GM12878 (cell line): Measurements from ENCODE around the gene WNT5B. TPM values are rescaled to one million over a fixed set of nuclear protein-coding genes. Genes with fewer than 3 reads are reported as not detected.

ENCODE experiments used
- ATF7 ChIP-seq: fragments of 450-650 bp; IDR thresholded peaks from 2 replicates; pipeline ENCODE4 v1.6.1; 2016; ENCODE audit warnings: low read depth, mild to moderate bottlenecking
- MLLT1 ChIP-seq: fragments of 450-650 bp; IDR thresholded peaks from 2 replicates; pipeline ENCODE4 v1.6.1; 2016; ENCODE audit warnings: mild to moderate bottlenecking
- MXI1 ChIP-seq: fragments of 150-350 bp; IDR thresholded peaks from 2 replicates; pipeline ENCODE4 v1.6.1; 2011; ENCODE audit warnings: low read depth, mild to moderate bottlenecking, inconsistent platforms, low read length, improper control_type of control experiment
- POLR2A ChIP-seq: IDR thresholded peaks from 2 replicates; pipeline ENCODE4 v1.6.1; 2011; ENCODE audit warnings: low read depth, mild to moderate bottlenecking, low read length
- RELA ChIP-seq: fragments of 450-650 bp; IDR thresholded peaks from 2 replicates; pipeline ENCODE4 v1.8.0; 2014; ENCODE audit warnings: borderline replicate concordance; ENCODE audit not compliant: partially characterized antibody
- RUNX3 ChIP-seq: IDR thresholded peaks from 2 replicates; pipeline ENCODE4 v1.6.1; 2012; ENCODE audit warnings: low read length, inconsistent platforms
- TCF12 ChIP-seq: IDR thresholded peaks from 2 replicates; pipeline ENCODE4 v1.6.1; 2011; ENCODE audit warnings: low read depth, mild to moderate bottlenecking, low read length
- USF2 ChIP-seq: IDR thresholded peaks from 2 replicates; pipeline ENCODE4 v1.6.1; 2011; ENCODE audit warnings: low read depth, low read length, improper control_type of control experiment, borderline replicate concordance
- polyA plus RNA-seq, 11 experiments: library from polyadenylated mRNA; depleted of rRNA in 4 of 11; unstranded in 6 of 11; stranded (reverse) in 5 of 11; fragments of >200 nt; fragmentation: Nextera tagmentation in 4 of 11; fragmentation: Illumina TruSeq in 1 of 11; extraction: Ambion mirVana in 4 of 11; extraction: Trizol in 1 of 11; gene quantifications; 1 replicate in 1 of 11; 2 replicates in 10 of 11; pipeline versions ENCODE4 v1.2.1 to v1.2.3, GENCODE V29; 2011 to 2016; ENCODE audit warnings: inconsistent platforms in 2 of 11, missing spikeins in 2 of 11, low read depth in 1 of 11
- total RNA-seq, 4 experiments: library from RNA; depleted of rRNA in 3 of 4; stranded (reverse); fragments of >200 nt in 3 of 4; fragmentation: Illumina TruSeq in 1 of 4; extraction: Trizol in 1 of 4; gene quantifications; 2 replicates each; pipeline versions ENCODE4 v1.2.1 to v1.2.3, GENCODE V29; 2013 to 2021
- TF ChIP-seq, protein P1 (sequence below): fragments of 450-650 bp; IDR thresholded peaks from 2 replicates; pipeline ENCODE4 v1.6.1; 2014; ENCODE audit warnings: mild to moderate bottlenecking
- TF ChIP-seq, protein P2 (sequence below): fragments of 450-650 bp; IDR thresholded peaks from 2 replicates; pipeline ENCODE4 v1.6.1; 2017; ENCODE audit warnings: antibody characterized with exemption, mild to moderate bottlenecking, moderate library complexity
- TF ChIP-seq, protein P3 (sequence below): IDR thresholded peaks from 2 replicates; pipeline ENCODE4 v1.6.1; 2012; ENCODE audit warnings: improper control_type of control experiment, low read depth, low read length; ENCODE audit not compliant: insufficient replicate concordance

Gene WNT5B
- total and polyA plus RNA-seq, 10 of the 15 experiments (the other 5 are each of a cell fraction or from before 2014, with no cell fraction given), result 0.45 to 18.3 (median 5.4) TPM

- TF ChIP-seq USF2, result no peak
- TF ChIP-seq, protein P1, sequence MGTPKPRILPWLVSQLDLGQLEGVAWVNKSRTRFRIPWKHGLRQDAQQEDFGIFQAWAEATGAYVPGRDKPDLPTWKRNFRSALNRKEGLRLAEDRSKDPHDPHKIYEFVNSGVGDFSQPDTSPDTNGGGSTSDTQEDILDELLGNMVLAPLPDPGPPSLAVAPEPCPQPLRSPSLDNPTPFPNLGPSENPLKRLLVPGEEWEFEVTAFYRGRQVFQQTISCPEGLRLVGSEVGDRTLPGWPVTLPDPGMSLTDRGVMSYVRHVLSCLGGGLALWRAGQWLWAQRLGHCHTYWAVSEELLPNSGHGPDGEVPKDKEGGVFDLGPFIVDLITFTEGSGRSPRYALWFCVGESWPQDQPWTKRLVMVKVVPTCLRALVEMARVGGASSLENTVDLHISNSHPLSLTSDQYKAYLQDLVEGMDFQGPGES, result no peak
- peak; percentile 61 for TF ChIP-seq ATF7
- TF ChIP-seq MLLT1, result peak; percentile 85
- TF ChIP-seq POLR2A, result peak; percentile 68
- peak; percentile 36 for TF ChIP-seq RUNX3
- TF ChIP-seq TCF12, result 0 out of 2 replicates have a peak, but pooled peaks have one; percentile 5
- TF ChIP-seq, protein P2, sequence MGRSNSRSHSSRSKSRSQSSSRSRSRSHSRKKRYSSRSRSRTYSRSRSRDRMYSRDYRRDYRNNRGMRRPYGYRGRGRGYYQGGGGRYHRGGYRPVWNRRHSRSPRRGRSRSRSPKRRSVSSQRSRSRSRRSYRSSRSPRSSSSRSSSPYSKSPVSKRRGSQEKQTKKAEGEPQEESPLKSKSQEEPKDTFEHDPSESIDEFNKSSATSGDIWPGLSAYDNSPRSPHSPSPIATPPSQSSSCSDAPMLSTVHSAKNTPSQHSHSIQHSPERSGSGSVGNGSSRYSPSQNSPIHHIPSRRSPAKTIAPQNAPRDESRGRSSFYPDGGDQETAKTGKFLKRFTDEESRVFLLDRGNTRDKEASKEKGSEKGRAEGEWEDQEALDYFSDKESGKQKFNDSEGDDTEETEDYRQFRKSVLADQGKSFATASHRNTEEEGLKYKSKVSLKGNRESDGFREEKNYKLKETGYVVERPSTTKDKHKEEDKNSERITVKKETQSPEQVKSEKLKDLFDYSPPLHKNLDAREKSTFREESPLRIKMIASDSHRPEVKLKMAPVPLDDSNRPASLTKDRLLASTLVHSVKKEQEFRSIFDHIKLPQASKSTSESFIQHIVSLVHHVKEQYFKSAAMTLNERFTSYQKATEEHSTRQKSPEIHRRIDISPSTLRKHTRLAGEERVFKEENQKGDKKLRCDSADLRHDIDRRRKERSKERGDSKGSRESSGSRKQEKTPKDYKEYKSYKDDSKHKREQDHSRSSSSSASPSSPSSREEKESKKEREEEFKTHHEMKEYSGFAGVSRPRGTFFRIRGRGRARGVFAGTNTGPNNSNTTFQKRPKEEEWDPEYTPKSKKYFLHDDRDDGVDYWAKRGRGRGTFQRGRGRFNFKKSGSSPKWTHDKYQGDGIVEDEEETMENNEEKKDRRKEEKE, result no peak
- no peak for TF ChIP-seq RELA
- TF ChIP-seq, protein P3, sequence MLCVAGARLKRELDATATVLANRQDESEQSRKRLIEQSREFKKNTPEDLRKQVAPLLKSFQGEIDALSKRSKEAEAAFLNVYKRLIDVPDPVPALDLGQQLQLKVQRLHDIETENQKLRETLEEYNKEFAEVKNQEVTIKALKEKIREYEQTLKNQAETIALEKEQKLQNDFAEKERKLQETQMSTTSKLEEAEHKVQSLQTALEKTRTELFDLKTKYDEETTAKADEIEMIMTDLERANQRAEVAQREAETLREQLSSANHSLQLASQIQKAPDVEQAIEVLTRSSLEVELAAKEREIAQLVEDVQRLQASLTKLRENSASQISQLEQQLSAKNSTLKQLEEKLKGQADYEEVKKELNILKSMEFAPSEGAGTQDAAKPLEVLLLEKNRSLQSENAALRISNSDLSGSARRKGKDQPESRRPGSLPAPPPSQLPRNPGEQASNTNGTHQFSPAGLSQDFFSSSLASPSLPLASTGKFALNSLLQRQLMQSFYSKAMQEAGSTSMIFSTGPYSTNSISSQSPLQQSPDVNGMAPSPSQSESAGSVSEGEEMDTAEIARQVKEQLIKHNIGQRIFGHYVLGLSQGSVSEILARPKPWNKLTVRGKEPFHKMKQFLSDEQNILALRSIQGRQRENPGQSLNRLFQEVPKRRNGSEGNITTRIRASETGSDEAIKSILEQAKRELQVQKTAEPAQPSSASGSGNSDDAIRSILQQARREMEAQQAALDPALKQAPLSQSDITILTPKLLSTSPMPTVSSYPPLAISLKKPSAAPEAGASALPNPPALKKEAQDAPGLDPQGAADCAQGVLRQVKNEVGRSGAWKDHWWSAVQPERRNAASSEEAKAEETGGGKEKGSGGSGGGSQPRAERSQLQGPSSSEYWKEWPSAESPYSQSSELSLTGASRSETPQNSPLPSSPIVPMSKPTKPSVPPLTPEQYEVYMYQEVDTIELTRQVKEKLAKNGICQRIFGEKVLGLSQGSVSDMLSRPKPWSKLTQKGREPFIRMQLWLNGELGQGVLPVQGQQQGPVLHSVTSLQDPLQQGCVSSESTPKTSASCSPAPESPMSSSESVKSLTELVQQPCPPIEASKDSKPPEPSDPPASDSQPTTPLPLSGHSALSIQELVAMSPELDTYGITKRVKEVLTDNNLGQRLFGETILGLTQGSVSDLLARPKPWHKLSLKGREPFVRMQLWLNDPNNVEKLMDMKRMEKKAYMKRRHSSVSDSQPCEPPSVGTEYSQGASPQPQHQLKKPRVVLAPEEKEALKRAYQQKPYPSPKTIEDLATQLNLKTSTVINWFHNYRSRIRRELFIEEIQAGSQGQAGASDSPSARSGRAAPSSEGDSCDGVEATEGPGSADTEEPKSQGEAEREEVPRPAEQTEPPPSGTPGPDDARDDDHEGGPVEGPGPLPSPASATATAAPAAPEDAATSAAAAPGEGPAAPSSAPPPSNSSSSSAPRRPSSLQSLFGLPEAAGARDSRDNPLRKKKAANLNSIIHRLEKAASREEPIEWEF, result no peak
- TF ChIP-seq MXI1, result 0 out of 2 replicates have a peak, but pooled peaks have one; percentile 15
- TF ChIP-seq, all 136 proteins: peak for 19
Measured at GRCh38 chr12:1592444-1593173, 36.4 kb upstream of the WNT5B start (continued).
